Upper lobe of left lung (tissue), 4 donors: ENCODE measurements around the gene ADAMTS17.

Source experiments
- POLR2A ChIP-seq, 4 donors: fragments of 450-650 bp; IDR thresholded peaks; one replicate each; pipeline ENCODE4 v1.5.1; 2016 to 2017; ENCODE audit warnings: antibody characterized with exemption in 4 of 4, mild to moderate bottlenecking in 2 of 4
- POLR2AphosphoS5 ChIP-seq, 2 donors: sonication (generic); formaldehyde crosslinking; IDR thresholded peaks; one replicate each; pipeline ENCODE4 v1.5.1; 2017; ENCODE audit warnings: antibody characterized with exemption in 2 of 2
- TF ChIP-seq, protein P1 (sequence below), 6 experiments: fragments of 450-650 bp in 4 of 6; fragments of 200-600 bp in 2 of 6; sonication (generic) in 2 of 6; IDR thresholded peaks; one replicate each; pipeline ENCODE4 v1.5.1; 2016 to 2019; ENCODE audit warnings: antibody characterized with exemption in 6 of 6

DNA sequence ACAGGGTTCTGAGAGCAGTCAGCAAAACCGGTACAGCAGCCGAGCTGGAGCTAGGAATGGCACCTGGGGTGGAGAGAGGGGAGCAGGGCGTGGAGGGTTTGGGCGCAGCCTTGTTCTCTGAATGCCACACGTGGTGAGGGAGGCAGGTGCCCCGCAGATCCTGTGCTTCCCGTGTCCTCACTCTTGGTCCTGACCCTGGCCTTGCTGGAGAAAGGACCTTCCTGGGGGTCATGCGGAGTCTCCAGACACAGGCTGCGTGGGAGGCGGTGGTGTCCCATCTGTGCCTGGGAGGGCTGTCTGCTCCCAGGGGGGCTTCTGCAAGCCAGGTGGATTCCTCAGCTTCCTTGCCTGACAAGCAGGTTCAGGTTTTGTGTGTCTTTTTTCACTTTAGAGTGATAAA is 363.8 kb downstream of the ADAMTS17 start:
- TF ChIP-seq, protein P1, sequence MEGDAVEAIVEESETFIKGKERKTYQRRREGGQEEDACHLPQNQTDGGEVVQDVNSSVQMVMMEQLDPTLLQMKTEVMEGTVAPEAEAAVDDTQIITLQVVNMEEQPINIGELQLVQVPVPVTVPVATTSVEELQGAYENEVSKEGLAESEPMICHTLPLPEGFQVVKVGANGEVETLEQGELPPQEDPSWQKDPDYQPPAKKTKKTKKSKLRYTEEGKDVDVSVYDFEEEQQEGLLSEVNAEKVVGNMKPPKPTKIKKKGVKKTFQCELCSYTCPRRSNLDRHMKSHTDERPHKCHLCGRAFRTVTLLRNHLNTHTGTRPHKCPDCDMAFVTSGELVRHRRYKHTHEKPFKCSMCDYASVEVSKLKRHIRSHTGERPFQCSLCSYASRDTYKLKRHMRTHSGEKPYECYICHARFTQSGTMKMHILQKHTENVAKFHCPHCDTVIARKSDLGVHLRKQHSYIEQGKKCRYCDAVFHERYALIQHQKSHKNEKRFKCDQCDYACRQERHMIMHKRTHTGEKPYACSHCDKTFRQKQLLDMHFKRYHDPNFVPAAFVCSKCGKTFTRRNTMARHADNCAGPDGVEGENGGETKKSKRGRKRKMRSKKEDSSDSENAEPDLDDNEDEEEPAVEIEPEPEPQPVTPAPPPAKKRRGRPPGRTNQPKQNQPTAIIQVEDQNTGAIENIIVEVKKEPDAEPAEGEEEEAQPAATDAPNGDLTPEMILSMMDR (IDR thresholded peaks at IDR 0.05), result no peak
- TF ChIP-seq POLR2AphosphoS5 (IDR thresholded peaks at IDR 0.05) (no peak), POLR2A (IDR thresholded peaks at IDR 0.05) (no peak)
